ENCODE results near the gene FRY.

DNA sequence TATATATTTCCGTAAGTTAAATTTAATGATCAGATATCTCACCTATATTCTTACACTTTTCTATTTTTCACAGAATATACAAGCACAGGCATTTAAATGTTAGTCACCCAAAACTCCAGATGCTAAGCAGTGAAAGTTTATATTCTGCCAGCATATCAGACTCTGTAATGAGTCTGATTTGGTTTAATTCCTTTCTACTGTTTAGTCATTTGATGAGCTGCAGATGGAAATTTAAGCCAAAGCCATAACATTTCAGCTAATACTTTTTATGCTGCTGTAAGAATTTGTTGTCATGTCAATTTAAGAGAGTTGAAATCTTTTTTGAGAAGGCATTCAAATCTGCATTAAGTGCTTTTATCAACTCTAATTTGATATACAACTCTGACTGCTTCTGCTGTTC is 8.0 kb downstream of the FRY start:
- TF ChIP-seq, protein P1, sequence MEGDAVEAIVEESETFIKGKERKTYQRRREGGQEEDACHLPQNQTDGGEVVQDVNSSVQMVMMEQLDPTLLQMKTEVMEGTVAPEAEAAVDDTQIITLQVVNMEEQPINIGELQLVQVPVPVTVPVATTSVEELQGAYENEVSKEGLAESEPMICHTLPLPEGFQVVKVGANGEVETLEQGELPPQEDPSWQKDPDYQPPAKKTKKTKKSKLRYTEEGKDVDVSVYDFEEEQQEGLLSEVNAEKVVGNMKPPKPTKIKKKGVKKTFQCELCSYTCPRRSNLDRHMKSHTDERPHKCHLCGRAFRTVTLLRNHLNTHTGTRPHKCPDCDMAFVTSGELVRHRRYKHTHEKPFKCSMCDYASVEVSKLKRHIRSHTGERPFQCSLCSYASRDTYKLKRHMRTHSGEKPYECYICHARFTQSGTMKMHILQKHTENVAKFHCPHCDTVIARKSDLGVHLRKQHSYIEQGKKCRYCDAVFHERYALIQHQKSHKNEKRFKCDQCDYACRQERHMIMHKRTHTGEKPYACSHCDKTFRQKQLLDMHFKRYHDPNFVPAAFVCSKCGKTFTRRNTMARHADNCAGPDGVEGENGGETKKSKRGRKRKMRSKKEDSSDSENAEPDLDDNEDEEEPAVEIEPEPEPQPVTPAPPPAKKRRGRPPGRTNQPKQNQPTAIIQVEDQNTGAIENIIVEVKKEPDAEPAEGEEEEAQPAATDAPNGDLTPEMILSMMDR (IDR thresholded peaks at IDR 0.05) = no peak
- TF ChIP-seq POLR2A (IDR thresholded peaks at IDR 0.05) = no peak

All from Peyer's patch (tissue), 4 donors.